K562 (cell line): ENCODE results near the gene MFSD11.

ENCODE experiments used
- CHCHD3 ChIP-seq: fragments of 250-450 bp; sonication (Bioruptor Pico); IDR thresholded peaks from 2 replicates; pipeline ENCODE4 v2.1.2; 2022; ENCODE audit warnings: mild to moderate bottlenecking
- CTCF ChIP-seq, 3 experiments: IDR thresholded peaks in 2 of 3; conservative IDR thresholded peaks in 1 of 3; 2 replicates each; pipeline ENCODE4 v1.5.1; 2011 to 2012; ENCODE audit warnings: low read length in 3 of 3, mild to moderate bottlenecking in 3 of 3, control low read depth in 2 of 3, improper control_type of control experiment in 1 of 3, inconsistent platforms in 1 of 3, low read depth in 1 of 3, mixed read lengths in 1 of 3, moderate library complexity in 1 of 3; ENCODE audit not compliant: insufficient read depth in 2 of 3
- EZH2 ChIP-seq: IDR thresholded peaks from 2 replicates; pipeline ENCODE4 v1.6.1; 2012; ENCODE audit warnings: low read depth, mild to moderate bottlenecking, inconsistent platforms, low read length, borderline replicate concordance
- FOXA3 ChIP-seq, 2 experiments: fragments of 450-650 bp in 1 of 2; sonication (generic) in 1 of 2; formaldehyde crosslinking; IDR thresholded peaks in 1 of 2; conservative IDR thresholded peaks in 1 of 2; 2 replicates each; pipeline versions ENCODE4 v1.4.0 to v1.8.0; 2020 to 2022; ENCODE audit warnings: mild to moderate bottlenecking in 2 of 2, missing genetic modification reagents in 1 of 2
- MAZ ChIP-seq, 2 experiments: fragments of 450-650 bp in 1 of 2; sonication (generic) in 1 of 2; formaldehyde crosslinking; IDR thresholded peaks in 1 of 2; conservative IDR thresholded peaks in 1 of 2; 2 replicates each; pipeline versions ENCODE4 v1.4.0 to v1.5.0; 2020; ENCODE audit warnings: mild to moderate bottlenecking in 1 of 2, missing genetic modification reagents in 1 of 2
- RFX5 ChIP-seq: IDR thresholded peaks from 2 replicates; pipeline ENCODE4 v1.6.1; 2011; ENCODE audit warnings: low read depth, mild to moderate bottlenecking, improper control_type of control experiment, low read length
- U2AF1 ChIP-seq: fragments of 200-400 bp; formaldehyde crosslinking; optimal IDR thresholded peaks from 2 replicates; pipeline ENCODE3; 2017; ENCODE audit warnings: mild to moderate bottlenecking, low read depth, low read length, moderate library complexity
- ZNF174 ChIP-seq: fragments of 250-450 bp; sonication (Bioruptor Pico); IDR thresholded peaks from 2 replicates; pipeline ENCODE4 v1.4.0; 2020; ENCODE audit warnings: mild to moderate bottlenecking
- TF ChIP-seq, protein P1 (sequence below): sonication (generic); formaldehyde crosslinking; IDR thresholded peaks from 2 replicates; pipeline ENCODE4 v1.8.1; 2022; ENCODE audit warnings: missing genetic modification reagents

DNA sequence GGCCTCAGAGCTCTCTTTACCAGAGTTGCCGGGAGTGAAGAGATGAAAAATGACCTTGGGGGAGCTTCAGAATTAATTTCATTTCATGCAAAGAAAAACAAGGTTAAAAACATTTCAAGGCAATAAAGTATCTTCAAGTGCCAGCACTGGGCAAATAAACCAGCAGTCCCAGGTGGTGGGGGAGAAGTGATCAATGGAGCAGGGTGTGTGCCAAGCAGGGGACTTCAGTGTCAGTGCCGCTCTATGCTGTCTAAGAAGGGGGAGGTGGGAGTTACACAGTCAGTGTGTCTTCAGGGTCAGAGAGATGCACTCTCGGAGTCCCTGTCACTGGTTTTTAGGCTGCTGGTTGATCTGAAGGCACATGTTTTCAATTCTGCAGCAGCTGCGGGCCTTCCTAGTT, 73.0 kb downstream of the MFSD11 start:
- TF ChIP-seq U2AF1 (no peak), RFX5 (no peak), CHCHD3 (CRISPR knock-in tag) (no peak), ZNF174 (CRISPR knock-in tag) (no peak), MAZ (CRISPR knock-in tag; conservative IDR thresholded peaks at IDR 0.05 in 1 of 2, IDR thresholded peaks at IDR 0.05 in 1 of 2) (no peak), FOXA3 (CRISPR knock-in tag; conservative IDR thresholded peaks at IDR 0.05 in 1 of 2, IDR thresholded peaks at IDR 0.05 in 1 of 2) (no peak), CTCF (IDR thresholded peaks at IDR 0.05 in 2 of 3, conservative IDR thresholded peaks at IDR 0.05 in 1 of 3; ENCODE audit: insufficient read depth in 2 of 3, low read depth in 1 of 3, low read length in 3 of 3) (no peak), EZH2 (no peak)
- TF ChIP-seq, protein P1, sequence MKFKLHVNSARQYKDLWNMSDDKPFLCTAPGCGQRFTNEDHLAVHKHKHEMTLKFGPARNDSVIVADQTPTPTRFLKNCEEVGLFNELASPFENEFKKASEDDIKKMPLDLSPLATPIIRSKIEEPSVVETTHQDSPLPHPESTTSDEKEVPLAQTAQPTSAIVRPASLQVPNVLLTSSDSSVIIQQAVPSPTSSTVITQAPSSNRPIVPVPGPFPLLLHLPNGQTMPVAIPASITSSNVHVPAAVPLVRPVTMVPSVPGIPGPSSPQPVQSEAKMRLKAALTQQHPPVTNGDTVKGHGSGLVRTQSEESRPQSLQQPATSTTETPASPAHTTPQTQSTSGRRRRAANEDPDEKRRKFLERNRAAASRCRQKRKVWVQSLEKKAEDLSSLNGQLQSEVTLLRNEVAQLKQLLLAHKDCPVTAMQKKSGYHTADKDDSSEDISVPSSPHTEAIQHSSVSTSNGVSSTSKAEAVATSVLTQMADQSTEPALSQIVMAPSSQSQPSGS (CRISPR knock-in tag) = no peak
